ENCODE measurements around the gene BAIAP2L2.

DNA sequence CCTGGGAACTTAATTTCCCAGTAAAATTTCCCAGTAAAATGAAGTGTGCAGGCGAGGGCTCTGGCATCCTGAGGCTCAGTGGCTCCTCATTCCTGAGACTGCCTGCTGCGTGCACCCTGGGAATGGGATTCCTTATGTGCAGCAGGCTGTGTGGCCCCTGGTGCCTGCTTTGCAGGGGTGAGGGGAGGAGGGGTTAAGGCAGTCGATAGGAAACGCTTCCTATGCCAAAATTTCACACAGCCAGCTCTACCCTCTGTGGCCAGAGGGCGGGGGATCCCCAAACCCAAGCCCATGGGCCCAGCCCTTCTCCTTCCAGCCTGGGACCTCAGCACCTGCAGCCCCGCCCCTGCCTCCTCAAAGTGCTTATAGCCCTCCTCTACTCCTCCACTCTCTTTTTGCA lies 12.1 kb upstream of the BAIAP2L2 start:
- TF ChIP-seq, protein P1, sequence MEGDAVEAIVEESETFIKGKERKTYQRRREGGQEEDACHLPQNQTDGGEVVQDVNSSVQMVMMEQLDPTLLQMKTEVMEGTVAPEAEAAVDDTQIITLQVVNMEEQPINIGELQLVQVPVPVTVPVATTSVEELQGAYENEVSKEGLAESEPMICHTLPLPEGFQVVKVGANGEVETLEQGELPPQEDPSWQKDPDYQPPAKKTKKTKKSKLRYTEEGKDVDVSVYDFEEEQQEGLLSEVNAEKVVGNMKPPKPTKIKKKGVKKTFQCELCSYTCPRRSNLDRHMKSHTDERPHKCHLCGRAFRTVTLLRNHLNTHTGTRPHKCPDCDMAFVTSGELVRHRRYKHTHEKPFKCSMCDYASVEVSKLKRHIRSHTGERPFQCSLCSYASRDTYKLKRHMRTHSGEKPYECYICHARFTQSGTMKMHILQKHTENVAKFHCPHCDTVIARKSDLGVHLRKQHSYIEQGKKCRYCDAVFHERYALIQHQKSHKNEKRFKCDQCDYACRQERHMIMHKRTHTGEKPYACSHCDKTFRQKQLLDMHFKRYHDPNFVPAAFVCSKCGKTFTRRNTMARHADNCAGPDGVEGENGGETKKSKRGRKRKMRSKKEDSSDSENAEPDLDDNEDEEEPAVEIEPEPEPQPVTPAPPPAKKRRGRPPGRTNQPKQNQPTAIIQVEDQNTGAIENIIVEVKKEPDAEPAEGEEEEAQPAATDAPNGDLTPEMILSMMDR (IDR thresholded peaks at IDR 0.05), result no peak
- TF ChIP-seq EZH2 (IDR thresholded peaks at IDR 0.05) (no peak), EZH2phosphoT487 (IDR thresholded peaks at IDR 0.05) (no peak)

All from neural progenitor cell (in vitro differentiated cells).